Endodermal cell (in vitro differentiated cells): Measurements from ENCODE around the gene LZTR1. TPM values are rescaled to one million over a fixed set of nuclear protein-coding genes. Genes with fewer than 3 reads are reported as not detected.
A peak's percentile ranks its signal among the peaks of the same experiment; 100 is the strongest.
"Not testable (repeated sequence)": the region's sequence is repeated elsewhere in the genome, so short reads cannot be mapped to it uniquely, and the experiment has no call there.

ENCODE experiments used
- DNase-seq: peaks from one replicate; pipeline ENCODE4 v3.0.0-alpha.2; 2017
- H3K27ac ChIP-seq: 2 replicates; pipeline ENCODE4 v1.5.1; 2013; ENCODE audit warnings: mild to moderate bottlenecking, low read depth, low read length, moderate library complexity
- H3K27me3 ChIP-seq: 2 replicates; pipeline ENCODE4 v1.6.1; 2013; ENCODE audit warnings: mild to moderate bottlenecking, low read length, moderate library complexity; ENCODE audit not compliant: insufficient read depth, control insufficient read depth, poor library complexity, severe bottlenecking
- H3K36me3 ChIP-seq: 2 replicates; pipeline ENCODE4 v1.7.0; 2013; ENCODE audit warnings: mild to moderate bottlenecking, low read length, moderate library complexity; ENCODE audit not compliant: control insufficient read depth, insufficient read depth
- H3K4me1 ChIP-seq: one replicate; pipeline ENCODE4 v1.7.0; 2013; ENCODE audit warnings: low read length; ENCODE audit not compliant: control insufficient read depth, insufficient read depth
- H3K4me3 ChIP-seq: 2 replicates; pipeline ENCODE4 v1.5.1; 2013; ENCODE audit warnings: mild to moderate bottlenecking, low read length, moderate library complexity
- H3K9ac ChIP-seq: 2 replicates; pipeline ENCODE4 v1.6.1; 2013; ENCODE audit warnings: mild to moderate bottlenecking, low read length, moderate library complexity; ENCODE audit not compliant: poor library complexity, severe bottlenecking; ENCODE audit errors: extremely low read depth
- H3K9me3 ChIP-seq: 2 replicates; pipeline ENCODE4 v1.6.1; 2013; ENCODE audit warnings: mild to moderate bottlenecking, low read length, moderate library complexity; ENCODE audit not compliant: control insufficient read depth
- H3K27ac Mint-ChIP-seq: 2 replicates; pipeline ENCODE4 v1.8.0; 2020; ENCODE audit warnings: mixed read lengths
- H3K27me3 Mint-ChIP-seq: 2 replicates; pipeline ENCODE4 v1.8.0; 2021; ENCODE audit warnings: mild to moderate bottlenecking, mixed read lengths; ENCODE audit not compliant: insufficient read depth
- H3K36me3 Mint-ChIP-seq: 2 replicates; pipeline ENCODE4 v1.8.0; 2020; ENCODE audit warnings: low read depth, mixed read lengths
- H3K4me1 Mint-ChIP-seq: 2 replicates; pipeline ENCODE4 v1.8.0; 2020; ENCODE audit warnings: mixed read lengths
- H3K4me3 Mint-ChIP-seq: 2 replicates; pipeline ENCODE4 v1.8.0; 2020; ENCODE audit warnings: mild to moderate bottlenecking, moderate library complexity, mixed read lengths
- H3K9me3 Mint-ChIP-seq: 2 replicates; pipeline ENCODE4 v1.8.0; 2020; ENCODE audit warnings: mild to moderate bottlenecking, mixed read lengths
- CTCF ChIP-seq: fragments of 200-600 bp; sonication (generic); conservative IDR thresholded peaks from 2 replicates; pipeline ENCODE4 v1.5.0; 2021; ENCODE audit warnings: antibody characterized with exemption, mild to moderate bottlenecking
- WGBS, 2 experiments: methylation state at CpG; one replicate each; pipeline versions ENCODE4 v1.1.5 to v1.1.7; 2013; ENCODE audit warnings: missing lambda C conversion rate in 2 of 2, mixed read lengths in 1 of 2; ENCODE audit not compliant: insufficient coverage in 1 of 2, insufficient read length in 1 of 2; 5-methylcytosine and 5-hydroxymethylcytosine counted together
- total RNA-seq, 2 donors: library from RNA; stranded (reverse); fragmentation: NEBNext Ultra II Directional in 1 of 2; extraction: Animal tissue kit (Norgen Biotek cat#: 25700) in 1 of 2; gene quantifications; 2 replicates in 1 of 2; 3 replicates in 1 of 2; pipeline ENCODE4 v1.2.1, GENCODE V29; 2021

The LZTR1 gene
- total RNA-seq, 2 donors from 2014 or later, result 56.5 to 73.2 TPM

DNA sequence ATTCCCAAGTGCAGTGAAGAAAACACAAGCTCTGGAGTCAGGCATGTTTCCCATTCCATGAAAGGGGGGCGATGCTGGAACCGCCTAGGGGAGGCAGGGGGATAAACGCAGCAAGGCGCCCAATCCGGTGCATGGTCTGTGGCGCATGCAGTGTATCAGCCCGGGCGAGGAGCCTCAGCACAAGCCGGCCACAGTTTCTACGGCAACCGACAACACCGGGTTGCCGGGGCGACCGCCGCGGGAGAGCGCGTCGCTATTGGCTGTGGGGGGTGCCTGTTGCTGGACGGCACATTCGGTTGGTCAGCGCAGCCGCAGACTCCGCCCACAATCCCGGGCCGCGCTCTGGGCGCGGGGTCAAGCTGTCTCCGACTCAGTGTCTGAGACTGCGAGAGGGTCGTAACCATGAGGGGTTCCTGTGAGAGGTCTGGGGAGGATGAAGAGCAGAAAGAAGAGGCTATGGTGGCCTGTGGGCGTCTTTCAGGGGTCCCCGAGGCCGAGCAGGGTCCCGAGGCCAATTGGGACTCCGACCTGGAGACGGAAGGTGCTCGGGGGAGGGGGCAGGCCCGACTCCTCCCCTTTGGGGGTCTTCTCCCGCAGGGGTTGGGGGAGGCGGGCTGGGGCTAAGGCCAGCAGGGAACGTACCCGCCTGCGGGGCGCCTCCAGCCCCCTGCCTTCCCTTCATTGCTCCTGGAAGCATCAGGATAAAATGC is 63.6 kb downstream of the LZTR1 start, which contains the start of gene LRRC74B:
Gene LRRC74B (plus strand): TSS at position 362 of the 710 bp plus-strand sequence. CDS start 41 bp downstream, at position 403.
- Histone ChIP-seq H3K36me3 (no peaks in the 10 kb centered on the region), H3K27ac (peak within 1 kb of the TSS; percentile 73), H3K27me3 (no peaks in the 10 kb centered on the region), H3K4me3 (peak within 1 kb of the TSS; percentile 85), H3K4me1 (peaks cover 5% of the 10 kb centered on the region), H3K9ac (peak within 1 kb of the TSS; percentile 78), H3K9me3 (no peaks in the 10 kb centered on the region)
- DNase-seq, result peak; percentile 98
- H3K27ac Mint-ChIP-seq, result peak within 1 kb of the TSS; percentile 88
- peak within 1 kb of the TSS; percentile 66 for H3K4me3 Mint-ChIP-seq
- TF ChIP-seq CTCF, result no peak
- peaks cover 20% of the 10 kb centered on the region for H3K27me3 Mint-ChIP-seq
- 1% methylated on average over 27 to 47 of the region's 47 CpGs for WGBS, 2 experiments
- peaks cover 7% of the 10 kb centered on the region for H3K4me1 Mint-ChIP-seq
- no peaks in the 10 kb centered on the region for H3K36me3 Mint-ChIP-seq
- no peaks in the 10 kb centered on the region for H3K9me3 Mint-ChIP-seq

- Mint-ChIP-seq H3K9me3 (no peaks in the 10 kb centered on the region), H3K27ac (no peak overlapping the region), H3K4me3 (no peak overlapping the region), H3K4me1 (peaks cover 14% of the 10 kb centered on the region), H3K36me3 (no peaks in the 10 kb centered on the region), H3K27me3 (peaks cover 20% of the 10 kb centered on the region)
- WGBS, 2 experiments, result 92 to 93% methylated on average over 13 to 14 of the region's 14 CpGs
- H3K4me3 ChIP-seq, result no peak overlapping the region
- DNase-seq, result no peak
- no peak for TF ChIP-seq CTCF
- no peaks in the 10 kb centered on the region for H3K9me3 ChIP-seq
- H3K27ac ChIP-seq, result no peak overlapping the region
- no peaks in the 10 kb centered on the region for H3K36me3 ChIP-seq
- no peaks in the 10 kb centered on the region for H3K27me3 ChIP-seq
- H3K9ac ChIP-seq, result no peak overlapping the region
- H3K4me1 ChIP-seq, result peaks cover 5% of the 10 kb centered on the region
Observed at GRCh38 chr22:21047035-21047661, 65.1 kb downstream of the LZTR1 start.

DNA sequence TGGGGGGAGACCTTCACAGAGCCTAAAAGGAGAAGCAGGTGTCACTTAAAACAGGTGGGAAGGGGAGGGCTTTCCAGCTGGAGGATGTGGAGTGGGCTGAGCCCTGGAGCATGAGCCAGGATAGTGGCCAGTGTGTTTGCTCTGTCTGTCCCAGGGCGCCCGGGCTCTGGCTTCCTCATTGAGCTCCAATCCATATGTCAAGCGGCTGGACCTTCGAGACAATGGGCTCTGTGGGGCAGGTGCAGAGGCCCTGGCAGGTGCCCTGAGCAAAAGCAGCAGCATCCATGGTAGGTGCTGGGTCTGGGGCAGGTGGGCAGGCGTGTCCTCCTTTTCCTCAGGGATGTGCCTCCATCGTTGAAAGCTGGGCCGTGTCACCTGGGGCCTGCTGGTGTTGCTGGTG is 65.6 kb downstream of the LZTR1 start:
- Histone ChIP-seq H3K9me3 (no peaks in the 10 kb centered on the region), H3K4me1 (peaks cover 5% of the 10 kb centered on the region), H3K27ac (no peak overlapping the region), H3K4me3 (no peak overlapping the region), H3K27me3 (no peaks in the 10 kb centered on the region), H3K36me3 (no peaks in the 10 kb centered on the region), H3K9ac (no peak overlapping the region)
- Mint-ChIP-seq H3K4me1 (peaks cover 16% of the 10 kb centered on the region), H3K27me3 (peaks cover 19% of the 10 kb centered on the region), H3K36me3 (no peaks in the 10 kb centered on the region), H3K27ac (no peak overlapping the region), H3K9me3 (no peaks in the 10 kb centered on the region), H3K4me3 (no peak overlapping the region)
- TF ChIP-seq CTCF, result no peak
- WGBS, 2 experiments, result 88 to 92% methylated on average over 4 to 7 of the region's 7 CpGs
- no peak for DNase-seq

DNA sequence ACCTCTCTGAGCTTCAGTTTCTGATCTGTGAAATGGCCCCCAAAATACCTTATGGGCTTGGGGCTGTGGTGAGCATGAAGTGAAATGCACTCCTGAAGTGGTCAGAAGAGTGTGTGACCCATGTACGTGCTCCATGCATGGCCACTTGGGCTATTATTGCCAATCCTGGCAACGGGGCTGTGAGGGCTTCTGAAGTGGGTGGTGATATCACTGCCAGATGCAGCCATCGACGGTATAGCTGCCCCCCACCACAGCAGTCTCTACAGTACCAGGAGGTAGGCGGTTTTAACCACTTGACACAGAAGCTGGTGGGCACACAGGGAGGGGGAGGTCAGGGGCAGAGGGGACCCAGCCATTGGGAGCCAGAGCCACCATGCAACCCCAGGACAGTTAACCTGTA is 66.4 kb downstream of the LZTR1 start:
- not testable (repeated sequence) for H3K9ac ChIP-seq, H3K36me3 ChIP-seq, H3K27ac ChIP-seq, H3K9me3 Mint-ChIP-seq, H3K4me3 Mint-ChIP-seq, H3K36me3 Mint-ChIP-seq, H3K4me3 ChIP-seq, H3K27ac Mint-ChIP-seq, DNase-seq, H3K9me3 ChIP-seq, H3K4me1 ChIP-seq, H3K27me3 ChIP-seq
- Mint-ChIP-seq H3K4me1 (peaks cover 16% of the 10 kb centered on the region), H3K27me3 (peaks cover 12% of the 10 kb centered on the region)
- 73 to 100% methylated on average over 1 to 4 of the region's 5 CpGs for WGBS, 2 experiments
